ENCODE results near the gene TMEM132D.

DNA sequence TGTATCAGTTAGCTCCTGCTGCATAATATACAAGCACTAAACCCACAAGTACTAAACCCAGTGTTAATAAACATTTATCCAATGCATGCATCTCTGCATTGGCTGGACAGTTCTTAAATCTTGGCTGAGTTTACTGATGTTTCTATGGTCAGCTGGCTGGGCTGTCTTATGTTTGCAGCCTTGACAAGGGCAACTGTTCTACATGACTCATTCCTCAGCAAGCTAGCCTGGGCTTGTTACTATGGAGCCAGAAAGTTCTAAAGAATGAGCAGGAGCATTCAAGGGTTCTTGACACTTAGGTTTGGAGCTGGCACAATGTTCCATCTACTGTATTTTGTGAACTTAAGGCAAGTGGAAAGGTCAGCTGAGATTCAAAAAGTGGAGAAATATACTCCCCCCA is 851.5 kb downstream of the TMEM132D start:
- TF ChIP-seq ZNF341 (tag by site-specific recombination; IDR thresholded peaks at IDR 0.05; ENCODE audit: low read depth) (no peak), TCF7L2 (IDR thresholded peaks at IDR 0.05; ENCODE audit: borderline replicate concordance, low read depth, low read length) (no peak), TSHZ1 (tag by site-specific recombination; IDR thresholded peaks at IDR 0.05; ENCODE audit: borderline replicate concordance) (no peak)
- TF ChIP-seq, protein P1, sequence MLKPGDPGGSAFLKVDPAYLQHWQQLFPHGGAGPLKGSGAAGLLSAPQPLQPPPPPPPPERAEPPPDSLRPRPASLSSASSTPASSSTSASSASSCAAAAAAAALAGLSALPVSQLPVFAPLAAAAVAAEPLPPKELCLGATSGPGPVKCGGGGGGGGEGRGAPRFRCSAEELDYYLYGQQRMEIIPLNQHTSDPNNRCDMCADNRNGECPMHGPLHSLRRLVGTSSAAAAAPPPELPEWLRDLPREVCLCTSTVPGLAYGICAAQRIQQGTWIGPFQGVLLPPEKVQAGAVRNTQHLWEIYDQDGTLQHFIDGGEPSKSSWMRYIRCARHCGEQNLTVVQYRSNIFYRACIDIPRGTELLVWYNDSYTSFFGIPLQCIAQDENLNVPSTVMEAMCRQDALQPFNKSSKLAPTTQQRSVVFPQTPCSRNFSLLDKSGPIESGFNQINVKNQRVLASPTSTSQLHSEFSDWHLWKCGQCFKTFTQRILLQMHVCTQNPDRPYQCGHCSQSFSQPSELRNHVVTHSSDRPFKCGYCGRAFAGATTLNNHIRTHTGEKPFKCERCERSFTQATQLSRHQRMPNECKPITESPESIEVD (tag by site-specific recombination; IDR thresholded peaks at IDR 0.05) = no peak

Measured in HEK293 (cell line).